ENCODE measurements around the gene ENTHD1. TPM values are rescaled to one million over a fixed set of nuclear protein-coding genes. Genes with fewer than 3 reads are reported as not detected.

ENTHD1 gene
- total RNA-seq, 2 experiments from 2014 or later, result 0.47 TPM; not detected in 1

GRCh38 chr22:39806109-39806508 lies 87.5 kb downstream of the ENTHD1 start:
- intact Hi-C loops (cut with DNase I, micrococcal nuclease), result no loop called here
- Histone ChIP-seq H3K4me1 (ENCODE audit: insufficient read depth, low read length) (peaks cover 3% of the 10 kb centered on the region), H3K9me3 (ENCODE audit: control insufficient read depth in 1 of 2, insufficient read depth in 1 of 2, low read length in 2 of 2) (no peaks in the 10 kb centered on the region), H3K4me3 (ENCODE audit: low read length) (no peak overlapping the region), H3K36me3 (ENCODE audit: insufficient read depth, low read length) (no peaks in the 10 kb centered on the region), H3K27ac (ENCODE audit: low read depth in 1 of 2, low read length in 2 of 2) (no peak overlapping the region), H3K27me3 (ENCODE audit: control insufficient read depth in 1 of 2, insufficient read depth in 2 of 2, low read length in 2 of 2) (no peaks in the 10 kb centered on the region)
- DNase-seq (no peak), ATAC-seq (ENCODE audit: poor library complexity) (no peak)
- no peaks in the 10 kb centered on the region for H3K36me3 Mint-ChIP-seq (ENCODE audit: low read depth)
- peaks cover 26% of the 10 kb centered on the region for H3K4me1 Mint-ChIP-seq (ENCODE audit: low read depth)
- no peak overlapping the region for H3K4me3 Mint-ChIP-seq
- no peak overlapping the region for H3K27ac Mint-ChIP-seq
- TF ChIP-seq CTCF (IDR thresholded peaks at IDR 0.05), result no peak
- POLR2A ChIA-PET, result no interaction called here
- no peaks in the 10 kb centered on the region for H3K27me3 Mint-ChIP-seq
- H3K9me3 Mint-ChIP-seq, result no peaks in the 10 kb centered on the region
- CTCF ChIA-PET, result no interaction called here

- DNase-seq, result no peak
- Histone ChIP-seq H3K9me3 (ENCODE audit: control insufficient read depth in 1 of 2, insufficient read depth in 1 of 2, low read length in 2 of 2) (no peaks in the 10 kb centered on the region), H3K4me3 (ENCODE audit: low read length) (no peak overlapping the region), H3K36me3 (ENCODE audit: insufficient read depth, low read length) (no peaks in the 10 kb centered on the region), H3K4me1 (ENCODE audit: insufficient read depth, low read length) (peaks cover 3% of the 10 kb centered on the region), H3K27ac (ENCODE audit: low read depth in 1 of 2, low read length in 2 of 2) (no peak overlapping the region), H3K27me3 (ENCODE audit: control insufficient read depth in 1 of 2, insufficient read depth in 2 of 2, low read length in 2 of 2) (no peaks in the 10 kb centered on the region)
- TF ChIP-seq CTCF (IDR thresholded peaks at IDR 0.05), result no peak
- CTCF ChIA-PET, result interaction anchor here (0.6 kb wide), 1 partner anchor 12 kb away, joined by 4 read pairs; no protein-coding TSS in a partner anchor
- Mint-ChIP-seq H3K27ac (no peak overlapping the region), H3K4me1 (ENCODE audit: low read depth) (peaks cover 26% of the 10 kb centered on the region), H3K4me3 (no peak overlapping the region), H3K9me3 (no peaks in the 10 kb centered on the region), H3K27me3 (no peaks in the 10 kb centered on the region), H3K36me3 (ENCODE audit: low read depth) (no peaks in the 10 kb centered on the region)
- intact Hi-C loops (cut with DNase I, micrococcal nuclease), result no loop called here
- POLR2A ChIA-PET, result no interaction called here
- no peak for ATAC-seq (ENCODE audit: poor library complexity)
Observed at GRCh38 chr22:39805117-39805516, 88.4 kb downstream of the ENTHD1 start.

GRCh38 chr22:39802682-39803081 lies 90.9 kb downstream of the ENTHD1 start:
- Histone ChIP-seq H3K9me3 (ENCODE audit: control insufficient read depth in 1 of 2, insufficient read depth in 1 of 2, low read length in 2 of 2) (peaks cover 13 to 20% of the 10 kb centered on the region in 2 experiments), H3K4me1 (ENCODE audit: insufficient read depth, low read length) (peaks cover 3% of the 10 kb centered on the region), H3K27ac (ENCODE audit: low read depth in 1 of 2, low read length in 2 of 2) (no peak overlapping the region), H3K27me3 (ENCODE audit: control insufficient read depth in 1 of 2, insufficient read depth in 2 of 2, low read length in 2 of 2) (no peaks in the 10 kb centered on the region), H3K4me3 (ENCODE audit: low read length) (no peak overlapping the region), H3K36me3 (ENCODE audit: insufficient read depth, low read length) (no peaks in the 10 kb centered on the region)
- CTCF ChIA-PET, result no interaction called here
- peaks cover 8% of the 10 kb centered on the region for H3K36me3 Mint-ChIP-seq (ENCODE audit: low read depth)
- no peaks in the 10 kb centered on the region for H3K27me3 Mint-ChIP-seq
- no peak for DNase-seq
- H3K4me3 Mint-ChIP-seq, result no peak overlapping the region
- intact Hi-C loops (cut with DNase I, micrococcal nuclease), result no loop called here
- ATAC-seq (ENCODE audit: poor library complexity), result no peak
- H3K27ac Mint-ChIP-seq, result no peak overlapping the region
- POLR2A ChIA-PET, result no interaction called here
- peaks cover 4% of the 10 kb centered on the region for H3K9me3 Mint-ChIP-seq
- peaks cover 18% of the 10 kb centered on the region for H3K4me1 Mint-ChIP-seq (ENCODE audit: low read depth)
- TF ChIP-seq CTCF (IDR thresholded peaks at IDR 0.05), result no peak

All from CD4-positive, alpha-beta T cell (primary cell).